Suppressor macrophage treated with lipopolysaccharide for 4 hours (primary cell): ENCODE measurements around the gene TDRD3.
"Not testable (repeated sequence)": the region's sequence is repeated elsewhere in the genome, so short reads cannot be mapped to it uniquely, and the experiment has no call there.

Experiments
- DNase-seq: peaks from one replicate; pipeline ENCODE4 v3.0.0-alpha.2; 2020

TDRD3 gene

DNA sequence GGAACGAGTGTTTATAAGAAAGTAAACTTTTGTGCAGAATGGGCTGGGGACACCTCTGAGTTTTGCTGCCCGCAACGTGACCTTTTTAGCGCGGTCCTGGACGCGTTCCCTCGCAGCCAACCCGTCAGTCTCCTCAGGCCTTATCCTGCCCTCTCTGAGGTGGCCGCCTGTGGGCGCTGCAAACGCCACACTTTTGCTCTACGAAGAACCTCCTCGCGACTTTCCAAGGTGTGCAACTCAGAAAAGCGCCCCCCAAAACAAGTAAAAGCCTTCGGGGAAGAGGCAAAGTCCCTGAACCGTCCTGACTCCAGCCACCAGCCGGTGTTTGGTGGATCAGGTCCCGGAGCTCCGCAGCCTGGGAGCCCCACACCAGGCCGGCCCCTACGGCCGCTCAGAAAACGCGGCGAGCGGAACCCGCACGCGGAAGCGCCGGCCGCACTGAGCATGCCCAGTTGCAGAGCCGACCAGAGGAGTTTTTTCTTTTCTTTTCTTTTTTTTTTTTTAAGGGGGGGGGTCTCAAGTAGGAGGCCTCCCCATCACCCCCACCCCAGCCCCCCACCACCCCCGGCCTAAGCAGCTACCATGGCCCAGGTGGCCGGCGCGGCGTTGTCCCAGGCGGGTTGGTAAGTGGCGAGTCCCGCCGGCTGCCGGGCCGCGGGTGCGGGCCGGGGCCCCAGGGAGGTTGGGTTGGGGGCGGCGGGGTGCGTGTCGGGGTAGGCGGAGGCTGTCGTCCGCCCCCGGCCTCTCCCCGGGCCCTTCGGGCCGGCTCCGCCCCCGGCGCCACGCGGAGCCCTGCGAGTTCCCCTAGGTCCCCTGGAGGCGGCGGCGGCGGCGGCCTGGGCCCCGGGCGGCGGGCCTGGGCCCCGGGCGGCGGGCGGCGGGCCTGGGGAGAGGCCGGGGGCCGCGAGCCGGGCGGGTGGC lies at the start of gene TDRD3:
Gene TDRD3, plus strand, starts transcription at position 438 of the 921 bp plus-strand sequence. Its CDS starts 145 bp downstream, at position 583.
- DNase-seq: peak; percentile 82

DNA sequence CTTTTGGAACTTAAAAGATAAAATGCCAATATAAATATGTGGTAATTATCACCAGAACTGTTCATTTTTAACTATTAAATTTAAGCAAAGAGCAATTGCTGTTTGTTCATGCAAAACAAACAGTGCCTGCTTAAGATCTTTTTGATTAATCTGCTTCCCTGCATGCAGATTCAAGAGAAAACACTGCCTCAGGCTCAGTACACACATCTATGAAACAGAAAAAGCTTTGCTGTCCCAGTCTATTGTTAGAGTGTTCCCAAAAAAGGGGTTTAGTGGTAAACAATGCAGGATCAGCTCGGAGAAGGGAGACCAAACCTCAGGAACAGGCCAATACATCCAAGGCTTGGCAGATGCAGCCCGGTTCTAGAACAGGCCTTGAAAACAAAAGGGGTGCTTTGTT lies 49.3 kb upstream of the TDRD3 start:
- DNase-seq: no peak

DNA sequence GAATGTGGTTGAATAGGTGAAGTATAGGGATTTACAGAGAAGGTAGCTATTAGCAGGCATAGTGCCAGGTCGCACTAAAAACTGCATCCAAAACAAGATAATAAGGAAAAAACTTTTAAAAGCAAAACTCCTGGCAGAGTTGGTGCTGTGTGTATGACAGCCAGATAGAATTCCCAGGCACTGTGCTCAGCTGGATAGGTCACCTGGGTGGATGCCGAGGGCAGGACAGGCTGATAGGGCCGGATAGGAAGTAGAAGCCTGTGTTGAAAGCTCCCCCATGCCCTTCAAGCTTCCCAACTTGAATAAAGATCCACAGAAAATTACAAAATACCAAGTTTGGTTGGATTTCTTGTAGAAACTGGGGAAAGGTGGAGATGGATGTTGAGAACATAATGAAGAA lies 48.9 kb upstream of the TDRD3 start:
- no peak for DNase-seq

DNA sequence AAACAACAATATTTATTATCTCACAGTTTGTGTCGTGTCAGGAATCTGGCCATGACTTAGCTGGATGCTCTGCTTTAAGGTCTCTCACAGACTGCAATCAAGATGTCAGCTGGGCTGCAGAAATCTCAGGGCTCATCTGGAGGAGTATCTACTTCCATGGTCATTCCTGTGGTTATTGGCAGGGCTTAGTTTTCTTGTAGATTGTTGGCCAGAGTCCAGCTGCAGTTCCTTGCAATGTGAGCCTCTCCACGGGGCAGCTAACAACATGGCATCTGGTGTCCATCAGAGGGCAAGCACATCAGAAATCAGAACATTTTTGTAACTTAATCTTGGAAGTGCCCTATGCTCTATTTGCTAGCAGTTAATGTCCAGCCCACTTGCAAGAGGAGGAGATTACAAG lies 45.7 kb upstream of the TDRD3 start:
- no peak for DNase-seq

DNA sequence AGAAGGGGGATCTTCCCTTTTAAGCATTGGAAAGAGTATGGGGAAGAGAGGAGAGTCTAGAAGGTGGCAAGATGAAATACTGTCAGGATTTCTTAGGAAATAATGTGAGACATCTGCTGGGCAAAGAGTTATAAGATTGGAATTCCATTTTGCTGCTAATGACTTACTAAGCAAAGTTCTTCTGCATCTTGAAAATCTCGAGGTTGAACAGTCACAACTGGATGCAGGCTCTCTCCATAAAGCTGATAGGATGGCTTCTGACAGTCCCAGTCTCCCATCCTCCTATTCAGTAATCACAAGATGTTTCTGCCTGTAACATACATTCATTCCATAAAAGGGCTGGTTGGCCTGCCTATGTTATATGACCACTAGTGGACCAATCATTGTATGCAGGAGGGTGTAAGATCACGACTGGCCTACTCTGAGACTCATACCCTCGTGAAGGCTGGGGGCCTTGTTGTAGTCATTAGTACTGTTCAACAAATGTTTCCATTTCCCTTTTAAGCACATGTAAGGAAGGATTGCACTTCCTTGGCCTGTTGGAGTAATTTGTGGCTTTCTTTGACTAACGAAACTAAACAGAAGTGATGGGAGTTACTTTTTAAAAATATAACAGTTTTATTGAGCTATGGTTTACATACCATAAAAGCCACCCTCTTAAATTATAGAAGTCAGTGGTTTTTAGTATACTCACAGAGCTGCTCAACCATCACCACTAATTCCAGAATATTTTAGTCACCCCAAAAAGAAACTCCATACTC lies 45.0 kb upstream of the TDRD3 start:
- DNase-seq: peak; percentile 8

DNA sequence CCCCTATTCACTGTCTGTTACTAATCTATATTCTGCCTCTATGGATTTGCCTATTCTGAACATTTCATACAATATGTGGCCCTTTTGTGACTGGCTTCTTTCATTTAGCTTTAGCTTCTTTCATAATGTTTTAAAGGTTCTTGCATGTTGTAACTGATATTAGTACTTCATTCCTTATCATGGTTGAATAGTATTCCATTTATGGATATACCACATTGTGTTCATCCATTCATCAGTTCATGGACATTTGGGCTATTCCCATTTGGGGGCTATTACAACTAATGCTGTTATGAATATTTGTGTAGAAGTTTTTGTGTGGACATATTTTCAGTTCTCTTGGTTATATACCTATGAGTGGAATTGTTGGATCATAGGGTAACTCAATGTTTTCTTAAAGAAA lies 44.4 kb upstream of the TDRD3 start:
- DNase-seq: no peak

DNA sequence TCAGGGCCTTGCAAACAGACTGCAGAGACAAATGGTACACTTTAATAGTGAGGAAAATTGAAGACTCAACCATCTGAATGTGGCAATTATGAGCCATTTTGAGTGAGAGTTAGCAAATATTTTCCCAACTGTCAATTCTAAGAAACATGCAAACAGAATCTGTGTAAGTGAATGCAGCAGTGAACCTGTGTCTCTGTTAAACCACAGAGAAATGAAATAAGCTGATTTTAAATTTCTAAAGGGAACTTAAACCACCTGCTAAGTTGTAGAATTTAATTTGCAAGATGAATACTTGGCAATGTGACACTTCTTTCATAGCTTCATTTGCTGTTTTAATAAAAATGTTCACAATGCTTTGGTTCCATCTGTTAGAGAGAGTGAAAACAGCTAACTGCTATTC lies 42.0 kb upstream of the TDRD3 start:
- DNase-seq: no peak

DNA sequence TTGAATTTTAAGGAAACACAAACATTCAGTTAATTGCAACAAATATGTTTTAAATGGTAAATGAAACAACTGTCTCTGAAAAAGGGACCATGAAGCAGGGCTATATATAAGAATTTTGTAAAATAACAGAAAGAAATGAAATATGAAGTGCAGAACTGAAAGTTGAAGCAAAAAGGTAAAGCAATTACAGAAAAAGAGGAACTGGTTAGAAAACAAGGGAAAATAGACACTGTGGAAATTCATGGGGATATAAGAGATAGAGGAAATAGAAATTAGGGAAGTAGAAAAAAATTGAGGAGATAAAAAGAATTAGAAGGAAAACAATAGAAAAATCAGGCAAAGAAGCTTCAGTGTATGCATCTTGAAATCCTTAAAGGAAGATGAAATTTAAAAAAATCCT lies 40.0 kb upstream of the TDRD3 start:
- peak; percentile 13 for DNase-seq

DNA sequence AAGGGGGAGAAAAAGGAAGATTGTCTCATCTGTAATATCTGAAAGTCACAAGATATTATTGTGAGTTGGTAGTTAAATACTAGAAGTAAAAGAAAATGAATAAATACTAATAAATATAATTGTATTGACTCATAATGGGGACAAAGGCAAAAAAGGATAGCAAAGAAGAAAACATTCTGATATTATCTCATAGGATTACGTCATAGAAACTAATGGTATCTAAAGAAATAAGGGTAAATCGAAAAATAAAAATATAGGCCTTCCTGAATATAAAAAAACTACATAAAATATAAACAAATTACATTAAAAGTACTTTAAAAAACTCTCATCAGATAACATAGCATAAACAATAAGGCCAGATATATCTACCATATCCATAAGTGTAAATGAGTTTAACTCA lies 38.6 kb upstream of the TDRD3 start:
- DNase-seq: no peak

DNA sequence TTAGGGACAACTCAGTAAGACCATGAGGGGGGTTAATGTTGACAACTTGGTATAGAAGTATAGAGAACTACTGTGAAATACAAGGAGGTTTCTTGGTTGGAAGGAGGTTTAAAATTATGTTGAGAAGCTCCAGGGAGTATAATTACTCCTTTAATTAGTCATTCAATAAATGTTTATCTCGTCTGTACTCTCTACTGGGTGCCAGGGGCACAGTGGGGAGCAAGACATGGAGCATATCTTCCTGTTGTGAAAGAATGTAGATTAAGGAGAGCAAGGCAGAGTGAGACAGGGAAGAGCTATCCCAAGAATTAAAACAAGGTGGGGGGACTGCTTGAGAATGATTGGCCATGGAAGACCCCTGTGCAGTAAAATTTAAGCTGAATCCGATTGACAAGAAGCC lies 33.7 kb upstream of the TDRD3 start:
- DNase-seq: no peak

DNA sequence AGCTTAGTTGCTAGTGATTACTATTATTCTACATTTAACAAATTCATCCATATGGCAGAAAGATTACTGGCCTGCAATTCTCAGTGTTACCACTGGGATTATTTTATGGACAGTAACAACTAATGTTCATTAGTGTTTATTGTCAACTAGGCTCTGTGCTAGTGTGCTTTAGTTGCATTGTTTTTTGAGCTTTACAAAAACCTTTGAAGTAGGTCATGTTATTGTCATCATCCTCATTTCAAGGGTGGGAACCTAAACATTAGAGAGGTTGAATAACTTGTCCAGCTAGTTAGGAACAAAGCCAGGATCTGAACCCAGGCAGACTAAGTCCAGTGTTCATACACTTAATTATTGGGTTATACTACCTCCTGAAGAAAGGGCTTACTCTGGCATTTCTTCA lies 27.8 kb upstream of the TDRD3 start:
- no peak for DNase-seq

DNA sequence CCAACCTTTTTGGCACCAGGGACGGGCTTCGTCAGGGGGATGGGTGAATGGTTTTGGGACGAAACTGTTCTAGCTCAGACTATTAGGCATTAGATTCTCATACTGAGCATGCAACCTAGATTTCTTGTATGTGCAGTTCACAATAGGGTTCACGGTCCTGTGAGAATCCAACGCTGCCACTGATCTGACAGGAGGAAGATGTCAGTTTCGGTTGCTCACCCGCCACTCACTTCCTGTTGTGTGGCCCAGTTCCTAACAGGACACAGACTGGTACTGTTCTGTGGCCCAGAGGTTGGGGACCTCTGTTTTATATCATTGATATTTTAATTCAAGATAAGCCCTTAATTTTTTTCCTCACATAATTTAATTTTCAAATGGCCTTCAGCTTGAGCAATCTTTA lies 26.7 kb upstream of the TDRD3 start:
- DNase-seq: no peak

DNA sequence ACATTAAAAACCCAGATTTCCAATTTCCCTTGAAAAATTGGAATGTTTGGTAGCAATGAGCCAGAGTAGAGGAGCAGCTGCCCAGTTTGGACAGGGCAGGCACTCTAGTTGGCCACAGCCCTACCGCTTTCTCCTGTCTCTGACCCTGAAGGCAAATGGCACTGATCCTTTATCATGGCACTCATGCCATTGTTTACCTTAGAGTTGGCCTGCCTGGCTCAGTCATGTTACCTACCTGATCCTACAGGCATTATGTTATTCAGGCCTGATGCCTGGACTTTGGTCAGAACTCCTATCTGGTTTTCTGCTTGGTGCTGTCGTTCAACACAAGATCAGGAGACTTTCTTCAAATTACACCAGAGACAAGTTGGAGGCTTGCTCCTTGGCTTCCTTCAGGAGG lies 24.9 kb upstream of the TDRD3 start:
- DNase-seq: no peak

DNA sequence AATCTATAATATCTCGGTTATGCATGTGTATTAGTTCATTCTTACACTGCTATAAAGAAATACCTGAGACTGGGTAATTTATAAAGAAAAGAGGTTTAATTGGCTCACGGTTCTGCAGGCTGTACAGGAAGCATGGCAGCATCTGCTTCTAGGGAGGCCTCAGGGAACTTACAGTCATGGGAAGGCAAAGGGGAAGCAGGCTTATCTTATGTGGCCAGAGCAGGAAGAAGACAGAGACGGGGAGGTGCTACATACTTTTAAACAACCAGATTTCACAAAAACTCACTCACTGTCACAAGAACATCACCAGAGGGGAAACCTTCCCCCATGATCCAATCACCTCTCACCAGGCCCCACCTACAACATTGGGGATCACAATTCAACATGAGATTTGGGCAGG lies 17.7 kb upstream of the TDRD3 start:
- DNase-seq: not testable (repeated sequence)

DNA sequence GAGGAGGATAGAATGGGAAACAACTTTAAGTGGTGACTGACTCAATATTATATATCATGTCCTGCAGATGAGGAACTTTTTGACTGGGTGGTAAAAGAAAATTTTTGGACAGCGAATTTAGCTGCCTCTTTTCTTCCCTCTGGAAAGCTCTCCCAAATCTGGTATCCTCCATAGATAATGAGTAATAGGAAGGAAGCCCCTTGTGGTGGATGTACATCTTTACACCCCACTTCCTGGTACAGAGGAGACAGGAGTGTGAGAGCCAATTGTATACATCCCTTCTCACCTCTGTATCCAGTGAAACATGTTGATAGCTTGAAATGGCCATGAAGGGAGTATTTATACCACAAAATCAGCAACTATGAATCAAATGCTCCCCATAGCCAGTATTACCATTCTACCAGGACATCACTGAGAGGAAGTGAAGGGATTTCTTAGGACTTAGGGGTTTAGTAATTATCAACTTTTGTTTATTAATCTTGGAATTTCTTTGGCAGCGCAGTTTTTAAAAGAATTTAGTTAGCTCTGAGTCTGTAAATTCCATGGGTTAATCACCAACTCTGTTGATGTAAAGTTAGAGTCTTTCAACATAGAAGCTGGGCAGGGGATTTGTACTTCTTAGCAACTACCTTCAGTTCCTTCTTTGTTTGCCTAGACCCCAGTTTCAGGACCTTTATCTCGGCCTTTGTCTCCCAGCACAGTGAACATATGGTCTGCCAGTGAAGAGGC lies 17.0 kb upstream of the TDRD3 start:
- DNase-seq: no peak

DNA sequence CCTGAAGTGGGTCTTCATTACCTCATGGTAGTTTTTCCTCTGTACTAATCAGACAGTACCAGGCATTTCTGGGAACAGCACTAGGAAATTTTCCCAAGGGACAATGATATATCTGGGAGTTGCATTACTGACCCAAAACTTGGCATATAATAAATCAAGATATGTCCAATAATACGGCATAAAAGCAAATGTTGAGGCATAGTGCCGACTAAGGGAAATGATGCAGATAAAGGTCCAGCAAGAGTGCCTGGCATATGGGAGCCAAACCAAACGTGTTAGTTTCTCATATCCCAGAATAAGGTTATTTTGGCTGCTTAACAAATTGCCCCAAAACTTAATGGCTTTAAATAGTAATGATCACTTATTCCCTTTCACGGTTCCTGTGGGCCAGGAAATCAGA lies 12.1 kb upstream of the TDRD3 start:
- no peak for DNase-seq

DNA sequence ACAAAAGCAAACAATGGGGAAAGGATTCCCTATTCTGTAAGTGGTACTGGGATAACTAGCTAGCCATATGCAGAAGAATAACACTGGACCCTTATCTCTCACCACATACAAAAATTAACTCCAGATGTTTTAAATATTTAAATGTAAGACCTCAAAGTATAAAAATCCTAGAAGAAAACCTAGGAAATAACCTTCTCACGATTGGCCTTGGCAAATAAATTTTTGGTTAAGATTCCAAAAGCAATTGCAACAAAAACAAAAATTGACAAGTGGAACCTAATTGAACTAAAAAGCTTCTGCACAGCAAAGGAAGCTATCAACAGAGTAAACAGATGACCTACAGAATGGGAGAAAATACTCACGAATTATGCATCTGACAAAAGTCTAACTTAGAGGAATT lies 10.8 kb upstream of the TDRD3 start:
- DNase-seq: no peak

DNA sequence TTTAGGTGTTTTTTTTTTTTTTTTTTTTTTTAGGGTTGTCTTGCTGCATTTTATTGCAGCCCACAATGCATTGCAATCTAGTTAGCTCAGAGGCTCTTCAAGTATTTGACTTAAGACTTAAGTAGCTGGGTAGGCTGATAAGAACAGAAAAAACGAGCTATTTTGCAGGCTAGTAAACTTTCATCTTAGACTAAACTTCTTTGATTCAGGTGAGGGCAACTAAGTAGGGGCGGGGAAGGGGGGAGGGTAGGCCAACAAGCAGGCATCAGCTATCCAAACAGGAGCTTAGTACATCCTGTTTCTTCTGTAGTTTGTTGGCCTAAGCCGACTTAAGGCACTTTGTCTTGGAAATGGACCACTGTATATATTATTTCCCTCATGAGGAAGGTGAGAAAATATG lies 4.9 kb upstream of the TDRD3 start:
- DNase-seq: no peak

DNA sequence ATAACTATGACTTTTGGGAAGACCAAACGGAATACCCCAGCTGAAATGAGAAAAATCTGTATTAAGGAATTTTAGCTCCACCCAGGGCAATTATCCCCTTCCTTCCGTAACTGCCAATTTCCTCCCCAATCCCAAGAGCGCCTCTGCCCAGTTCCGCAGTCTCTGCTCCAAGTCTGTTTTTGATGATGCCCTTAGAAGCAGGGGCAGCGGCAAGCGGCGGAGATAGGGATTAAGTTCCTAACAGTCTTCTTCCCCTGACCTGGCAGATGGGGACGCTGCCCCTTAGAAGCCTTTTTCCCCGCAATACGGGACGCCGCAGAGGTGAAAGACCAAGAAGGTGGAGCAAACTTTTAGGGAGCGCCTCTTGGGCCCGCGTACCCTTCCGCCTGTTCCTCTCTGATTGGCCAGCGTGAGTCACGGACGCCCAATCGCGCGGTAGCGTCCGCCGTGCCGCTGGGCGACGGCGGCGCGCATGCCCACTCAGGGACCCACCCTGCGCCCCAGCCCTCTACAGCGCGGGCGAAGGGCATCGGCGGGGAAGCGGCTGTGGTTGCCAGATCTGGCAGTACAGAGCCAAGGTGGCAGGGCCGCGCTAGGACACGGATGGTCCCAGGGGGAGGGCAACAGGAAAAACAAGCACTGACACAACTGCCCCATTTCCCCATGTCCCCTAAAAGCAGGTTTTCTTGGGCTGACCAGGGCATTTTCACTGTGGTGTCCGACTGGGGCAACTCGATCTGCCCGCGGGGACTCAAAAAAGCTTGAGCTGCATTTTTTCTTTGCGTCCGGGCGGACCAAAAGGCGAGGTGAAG lies 843 bp upstream of the TDRD3 start:
- peak; percentile 94 for DNase-seq

DNA sequence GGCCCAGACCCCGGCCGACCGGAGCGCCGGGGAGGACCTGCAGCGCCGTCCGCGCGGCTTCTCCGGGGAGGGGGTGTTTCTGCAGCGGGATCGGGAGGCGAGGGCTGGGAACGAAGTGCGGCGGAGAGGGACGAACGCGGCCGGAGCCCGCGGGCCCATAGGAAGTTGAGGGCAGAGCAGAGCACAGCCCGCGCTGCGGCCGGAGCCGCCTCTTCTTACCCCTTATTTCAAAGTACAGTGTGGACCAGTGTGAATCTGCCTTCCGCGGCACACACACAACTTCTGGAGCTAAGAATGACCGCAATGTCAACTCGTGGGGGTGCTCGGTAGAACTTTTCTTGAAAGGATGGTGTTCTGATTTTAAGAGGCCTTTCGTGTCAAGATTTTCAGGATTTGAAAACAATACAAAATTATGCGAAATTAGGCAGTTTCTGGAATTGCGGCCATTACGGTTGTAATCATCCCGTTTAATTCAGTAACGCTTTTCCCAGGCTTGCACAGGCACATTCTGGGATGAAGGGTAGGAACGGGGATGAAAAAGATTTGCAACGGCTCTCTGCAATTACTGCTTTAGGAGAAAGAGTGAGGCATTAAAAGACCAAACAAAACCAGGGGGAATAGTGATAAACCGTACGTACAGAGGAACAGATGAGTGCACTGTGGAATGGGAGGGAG lies 821 bp downstream of the TDRD3 start:
- DNase-seq: peak; percentile 74

DNA sequence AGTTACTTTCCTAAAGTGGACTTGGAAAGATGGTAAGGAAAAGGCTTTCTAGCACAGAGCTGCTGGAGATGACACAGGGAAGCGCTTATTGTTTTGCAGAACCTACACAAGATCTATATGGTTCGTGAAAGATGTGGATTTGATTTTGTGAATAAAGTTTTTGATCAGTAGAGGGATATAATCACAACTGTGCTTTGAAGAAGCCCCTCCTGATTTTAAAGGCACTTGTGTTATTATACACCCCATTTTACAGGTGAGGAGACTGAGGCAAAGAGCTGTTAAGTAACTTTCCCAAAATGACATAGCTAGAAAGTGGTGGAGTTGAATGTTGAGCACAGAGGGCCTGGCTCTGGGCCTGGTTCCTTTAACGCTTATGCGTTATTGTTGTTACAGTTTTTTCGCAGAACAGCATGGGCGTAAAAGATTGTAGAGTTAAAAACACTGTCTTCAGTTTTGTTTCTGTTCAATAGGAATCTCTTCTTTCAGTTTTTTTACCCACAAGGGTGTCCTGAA lies 1.4 kb downstream of the TDRD3 start:
- DNase-seq: no peak
